GM18951 (cell line): ENCODE results near the gene LANCL2.

Experiments
- POLR2A ChIP-seq: IDR thresholded peaks from 4 replicates; pipeline ENCODE4 v1.6.1; 2011; ENCODE audit warnings: mild to moderate bottlenecking; ENCODE audit not compliant: insufficient read length, insufficient read depth; ENCODE audit errors: extremely low read depth
- in situ Hi-C: fragments of 300-500 bp; cut with MboI; formaldehyde crosslinking; loops from one replicate; pipeline ENCODE4 v1.12.0; 2022; ENCODE audit warnings: low sequenced_read_pairs, mixed read lengths, inconsistent platforms; ENCODE audit not compliant: unreplicated experiment

The LANCL2 gene

DNA sequence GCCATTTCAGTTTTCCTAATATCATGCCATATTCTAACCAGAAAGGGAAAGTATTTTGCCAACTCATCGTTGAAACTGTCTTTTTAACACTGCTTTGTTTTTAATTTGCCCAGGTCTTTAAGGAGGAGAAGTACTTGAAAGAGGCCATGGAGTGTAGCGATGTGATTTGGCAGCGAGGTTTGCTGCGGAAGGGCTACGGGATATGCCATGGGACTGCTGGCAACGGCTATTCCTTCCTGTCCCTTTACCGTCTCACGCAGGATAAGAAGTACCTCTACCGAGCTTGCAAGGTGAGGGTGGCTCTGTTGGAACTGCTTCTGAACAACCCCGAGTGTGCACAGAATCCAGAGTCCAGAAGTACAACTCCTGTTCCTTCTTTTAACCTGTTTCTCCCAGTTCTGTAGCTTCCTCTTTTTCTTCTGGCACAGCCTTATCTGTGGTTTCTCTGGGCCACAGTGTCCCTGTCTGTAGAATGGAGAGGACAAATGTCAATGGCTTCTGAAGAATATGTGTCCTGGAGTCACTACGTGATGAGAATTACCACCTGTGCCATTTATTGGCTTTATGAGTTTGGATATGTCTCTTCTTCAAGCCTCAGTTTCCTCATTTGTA lies 60.1 kb downstream of the LANCL2 start:
- in situ Hi-C loops = no loop called here
- no peak for TF ChIP-seq POLR2A

DNA sequence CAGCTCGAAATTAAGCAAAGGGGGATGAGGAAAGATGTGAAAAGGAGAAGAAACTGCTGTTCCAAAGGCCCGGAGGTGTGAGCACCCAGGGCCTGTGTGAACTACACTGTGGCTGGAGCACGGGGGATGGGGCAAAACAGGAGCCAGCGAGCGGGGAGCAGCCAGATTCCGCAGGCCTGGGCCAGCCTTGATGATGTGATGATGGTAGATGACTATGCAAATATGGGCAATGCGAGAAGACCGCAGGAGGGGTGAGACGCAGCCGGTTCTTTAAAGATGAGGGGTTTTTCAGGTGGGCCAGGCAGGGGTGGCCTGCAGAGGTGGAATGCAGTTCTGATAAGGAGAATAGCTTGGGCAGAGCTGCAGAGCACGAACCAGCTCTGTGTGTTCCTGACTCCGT lies 61.5 kb downstream of the LANCL2 start:
- no peak for TF ChIP-seq POLR2A
- in situ Hi-C loops = no loop called here

DNA sequence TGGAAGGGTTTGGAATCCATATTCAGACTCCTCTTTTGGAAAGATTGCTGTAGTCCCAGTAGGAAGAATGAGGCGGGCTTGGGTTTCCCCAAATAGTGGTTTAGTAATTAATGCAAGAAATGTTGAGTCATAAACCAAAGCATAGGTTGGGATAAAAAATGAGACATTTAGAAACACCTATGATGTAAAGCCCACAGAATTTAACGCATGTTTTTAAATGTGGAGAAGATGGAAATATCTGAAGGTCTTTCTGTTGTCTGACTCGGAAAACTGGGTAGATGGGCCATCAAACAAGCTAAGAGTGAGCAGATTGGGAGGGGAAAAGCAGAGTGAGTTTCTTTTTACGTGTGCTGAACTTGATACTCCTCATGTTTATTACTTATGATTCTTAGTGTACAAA lies 62.2 kb downstream of the LANCL2 start:
- in situ Hi-C loops = no loop called here
- TF ChIP-seq POLR2A = no peak

- no peak for TF ChIP-seq POLR2A
- in situ Hi-C loops = no loop called here
Observed at GRCh38 chr7:55427800-55428199, 62.7 kb downstream of the LANCL2 start.

GRCh38 chr7:55429835-55430499 lies 64.8 kb downstream of the LANCL2 start:
- no peak for TF ChIP-seq POLR2A
- in situ Hi-C loops = no loop called here

GRCh38 chr7:55431898-55432297 lies 66.8 kb downstream of the LANCL2 start:
- no peak for TF ChIP-seq POLR2A
- in situ Hi-C loops = no loop called here

DNA sequence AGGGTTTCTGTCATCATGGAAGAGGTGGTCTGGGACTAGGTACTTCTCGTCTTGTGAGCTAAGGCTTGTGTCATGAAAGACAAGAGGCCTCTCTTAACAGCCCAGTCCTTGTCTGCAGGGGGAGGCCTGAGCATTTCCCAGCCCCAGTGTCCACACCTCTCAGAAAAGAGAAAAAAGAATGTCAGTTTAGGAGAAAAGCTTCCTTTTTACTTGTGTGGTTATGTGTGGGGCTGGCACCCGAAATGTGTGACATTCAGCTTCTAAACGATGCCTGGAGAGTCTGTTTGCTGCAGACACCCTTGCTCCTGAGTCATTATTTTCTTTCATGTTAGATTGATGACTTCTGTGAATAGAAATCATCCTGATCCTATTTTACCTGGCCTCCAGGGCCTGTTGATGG lies 67.4 kb downstream of the LANCL2 start:
- no peak for TF ChIP-seq POLR2A

GRCh38 chr7:55432939-55433784 lies 68.0 kb downstream of the LANCL2 start:
- no peak for TF ChIP-seq POLR2A
- in situ Hi-C loops = no loop called here

More for the DNA sequence above, 67.4 kb downstream of the LANCL2 start:
- in situ Hi-C loops = no loop called here

- in situ Hi-C loops = no loop called here
- no peak for TF ChIP-seq POLR2A
Observed at GRCh38 chr7:55435466-55435865, 70.3 kb downstream of the LANCL2 start.

DNA sequence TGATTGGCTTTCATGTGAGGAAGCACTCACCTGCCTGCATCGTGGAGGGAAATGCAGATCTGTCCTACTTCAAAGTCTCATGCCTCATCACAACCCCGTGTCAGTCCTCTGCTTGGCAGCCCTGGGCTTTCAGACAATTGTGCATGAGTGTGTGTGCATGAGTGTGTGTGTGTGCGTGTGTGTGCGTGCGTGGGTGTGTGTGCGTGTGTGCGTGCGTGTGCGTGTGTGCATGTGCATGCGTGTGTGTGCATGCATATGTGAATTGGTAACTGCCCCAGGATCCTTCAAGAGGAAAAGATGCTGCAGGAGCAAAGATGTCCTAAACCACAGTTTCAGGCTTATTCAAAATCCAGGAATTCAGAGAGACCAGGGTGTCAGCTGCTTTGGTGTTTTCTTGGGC lies 71.3 kb downstream of the LANCL2 start:
- in situ Hi-C loops = no loop called here
- no peak for TF ChIP-seq POLR2A

DNA sequence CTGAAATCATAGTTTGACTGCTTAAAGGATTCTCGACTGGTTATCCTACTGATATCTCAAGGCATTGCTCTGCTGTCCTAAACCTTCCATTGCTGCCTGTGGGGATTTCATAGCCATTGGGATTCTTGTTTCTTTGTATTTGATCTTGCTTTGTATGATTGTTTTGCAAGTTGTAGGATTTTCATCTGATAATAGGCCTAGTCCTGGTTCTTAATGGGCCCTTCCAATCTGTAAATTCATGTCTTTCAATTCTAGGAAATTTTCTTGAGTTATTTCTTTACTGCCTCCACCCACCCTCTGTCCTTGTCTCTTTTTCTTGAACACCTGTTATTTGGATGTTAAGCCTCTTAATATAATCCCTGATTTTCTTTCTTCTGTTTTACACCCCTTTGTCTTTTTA lies 72.2 kb downstream of the LANCL2 start:
- no peak for TF ChIP-seq POLR2A
- in situ Hi-C loops = no loop called here

DNA sequence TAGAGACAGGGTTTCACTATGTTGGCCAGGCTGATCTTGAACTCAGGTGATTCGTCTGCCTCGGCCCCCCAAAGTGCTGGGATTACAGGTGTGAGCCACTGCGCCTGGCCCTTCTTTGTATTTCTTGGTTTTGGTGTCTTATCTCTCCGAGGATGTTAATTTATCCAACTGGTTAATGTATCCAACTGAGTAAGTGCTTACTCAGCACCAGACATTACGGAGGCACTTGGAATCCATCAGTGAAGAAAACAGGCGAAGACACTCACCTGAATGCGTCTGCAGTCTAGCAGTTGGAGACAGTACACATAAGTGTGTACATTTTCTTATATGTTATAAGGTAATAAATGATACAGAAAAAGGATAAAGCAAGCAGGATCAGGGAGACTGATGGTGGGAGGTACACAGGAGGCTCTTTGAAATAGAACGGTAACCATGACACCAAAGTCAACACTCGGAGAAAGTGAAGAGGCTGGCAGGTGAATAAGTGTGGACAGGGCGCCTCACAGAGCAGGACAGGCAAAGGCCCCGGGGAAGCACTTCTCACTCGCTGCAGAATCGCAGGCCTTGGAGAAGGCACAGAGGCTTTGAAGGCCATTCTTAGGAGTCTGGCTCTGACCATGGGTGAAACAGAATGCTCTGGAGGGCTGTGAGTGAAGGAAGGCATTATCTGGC lies 73.1 kb downstream of the LANCL2 start:
- in situ Hi-C loops = no loop called here
- no peak for TF ChIP-seq POLR2A
